Coronary artery (tissue), 2 donors: ENCODE results near the gene ZNF641.

Experiments
- DNase-seq: peaks from one replicate; pipeline ENCODE4 v3.0.0-alpha.2; 2017; ENCODE audit warnings: low spot score
- H3K27ac ChIP-seq, 2 donors: fragments of 200-600 bp; sonication (generic); one replicate each; pipeline ENCODE4 v1.5.1; 2016 to 2019
- H3K4me3 ChIP-seq: fragments of 200-600 bp; sonication (generic); 2 replicates; pipeline ENCODE4 v1.5.1; 2016; ENCODE audit warnings: mild to moderate bottlenecking, moderate library complexity
- TF ChIP-seq, protein P1 (sequence below): fragments of 200-600 bp; sonication (generic); IDR thresholded peaks from one replicate; pipeline ENCODE4 v1.5.1; 2019; ENCODE audit warnings: antibody characterized with exemption

The ZNF641 gene

GRCh38 chr12:48350249-48351021, at the start of gene ZNF641:
Gene ZNF641, minus strand, starts transcription at chr12:48350919. Its CDS starts 2,829 bp downstream, at chr12:48348090.
- Histone ChIP-seq H3K4me3 (peak within 1 kb of the TSS; percentile 83), H3K27ac (peak within 1 kb of the TSS; percentile 93 to 96)
- peak; percentile 87 for DNase-seq
- TF ChIP-seq, protein P1, sequence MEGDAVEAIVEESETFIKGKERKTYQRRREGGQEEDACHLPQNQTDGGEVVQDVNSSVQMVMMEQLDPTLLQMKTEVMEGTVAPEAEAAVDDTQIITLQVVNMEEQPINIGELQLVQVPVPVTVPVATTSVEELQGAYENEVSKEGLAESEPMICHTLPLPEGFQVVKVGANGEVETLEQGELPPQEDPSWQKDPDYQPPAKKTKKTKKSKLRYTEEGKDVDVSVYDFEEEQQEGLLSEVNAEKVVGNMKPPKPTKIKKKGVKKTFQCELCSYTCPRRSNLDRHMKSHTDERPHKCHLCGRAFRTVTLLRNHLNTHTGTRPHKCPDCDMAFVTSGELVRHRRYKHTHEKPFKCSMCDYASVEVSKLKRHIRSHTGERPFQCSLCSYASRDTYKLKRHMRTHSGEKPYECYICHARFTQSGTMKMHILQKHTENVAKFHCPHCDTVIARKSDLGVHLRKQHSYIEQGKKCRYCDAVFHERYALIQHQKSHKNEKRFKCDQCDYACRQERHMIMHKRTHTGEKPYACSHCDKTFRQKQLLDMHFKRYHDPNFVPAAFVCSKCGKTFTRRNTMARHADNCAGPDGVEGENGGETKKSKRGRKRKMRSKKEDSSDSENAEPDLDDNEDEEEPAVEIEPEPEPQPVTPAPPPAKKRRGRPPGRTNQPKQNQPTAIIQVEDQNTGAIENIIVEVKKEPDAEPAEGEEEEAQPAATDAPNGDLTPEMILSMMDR: no peak

DNA sequence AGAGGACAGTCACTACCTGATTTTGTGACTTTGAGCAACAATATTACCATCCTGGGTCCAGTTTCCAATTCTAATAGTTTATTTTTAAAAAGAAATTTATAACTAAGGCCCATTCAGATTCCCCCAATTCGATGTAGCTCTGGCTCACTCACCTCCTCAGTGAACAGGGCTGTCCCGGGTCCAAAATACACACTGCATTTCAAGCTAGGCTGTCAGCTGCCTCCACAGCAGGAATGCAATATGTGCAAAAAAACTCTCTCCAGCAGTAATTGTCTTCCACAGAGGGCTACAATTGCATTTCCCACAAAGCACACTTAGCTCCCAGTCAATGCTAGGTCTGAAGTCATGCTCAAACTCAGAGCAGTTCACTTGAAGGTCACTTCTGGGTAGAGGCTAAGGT, 39.3 kb upstream of the ZNF641 start:
- DNase-seq: no peak
- no peak overlapping the region for H3K4me3 ChIP-seq

DNA sequence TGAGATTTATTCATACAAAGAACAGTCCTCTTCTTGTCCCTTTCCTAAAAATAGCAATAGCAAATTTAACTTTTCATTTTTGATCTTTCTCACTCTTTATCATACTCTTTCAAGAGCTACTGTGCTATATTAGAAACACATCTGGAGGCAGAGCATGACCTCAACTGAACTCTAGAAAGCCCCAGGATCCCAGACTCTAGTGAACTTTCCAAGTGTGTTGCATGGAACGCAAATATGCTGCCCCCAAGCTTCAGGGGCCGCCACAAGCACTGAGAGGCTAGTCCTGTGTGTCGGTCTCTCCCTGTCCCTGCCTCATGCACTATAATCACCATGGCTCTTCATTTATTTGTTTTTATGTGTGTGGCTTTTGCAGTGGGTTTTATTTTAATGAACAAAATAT, 38.7 kb upstream of the ZNF641 start:
- TF ChIP-seq, protein P1: no peak
- no peak for DNase-seq
- peak overlapping the region in 1 of 2 donors; percentile 14 for H3K27ac ChIP-seq

More for the DNA sequence above, 39.3 kb upstream of the ZNF641 start:
- H3K27ac ChIP-seq: no peak overlapping the region
- TF ChIP-seq, protein P1: no peak

GRCh38 chr12:48388938-48389337, 38.2 kb upstream of the ZNF641 start:
- TF ChIP-seq, protein P1: no peak
- Histone ChIP-seq H3K27ac (peak overlapping the region in 1 of 2 donors; percentile 14), H3K4me3 (no peak overlapping the region)
- DNase-seq: no peak

More for the DNA sequence above, 38.7 kb upstream of the ZNF641 start:
- H3K4me3 ChIP-seq: no peak overlapping the region

- TF ChIP-seq, protein P1: no peak
- DNase-seq: no peak
- H3K27ac ChIP-seq: no peak overlapping the region
- no peak overlapping the region for H3K4me3 ChIP-seq
Observed at GRCh38 chr12:48388460-48388859, 37.7 kb upstream of the ZNF641 start.

GRCh38 chr12:48380596-48380995, 29.9 kb upstream of the ZNF641 start:
- Histone ChIP-seq H3K4me3 (no peak overlapping the region), H3K27ac (no peak overlapping the region)
- DNase-seq: no peak
- TF ChIP-seq, protein P1: no peak

DNA sequence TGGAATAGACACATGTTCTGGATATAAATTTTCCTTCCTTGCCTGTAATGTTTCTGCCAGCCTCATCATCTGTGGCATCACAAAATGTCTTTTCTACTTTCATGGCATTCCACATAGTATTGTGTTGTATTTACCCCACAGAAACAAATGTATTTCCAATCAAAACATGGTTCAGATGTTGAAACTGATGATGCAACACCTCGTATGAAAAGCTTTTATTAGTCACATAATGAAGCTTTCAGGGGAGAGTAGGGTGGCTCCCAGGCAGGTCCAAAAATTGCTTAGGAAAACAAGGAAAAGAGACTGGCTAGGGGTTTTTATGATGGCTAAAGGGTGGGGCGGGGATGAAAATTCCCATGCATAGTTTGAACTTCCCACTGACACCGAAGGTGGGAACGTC, 29.1 kb upstream of the ZNF641 start:
- H3K27ac ChIP-seq: no peak overlapping the region
- TF ChIP-seq, protein P1: no peak
- H3K4me3 ChIP-seq: no peak overlapping the region
- no peak for DNase-seq
